Right lobe of liver (tissue), 6 donors: ENCODE results near the gene ITSN1. TPM values are rescaled to one million over a fixed set of nuclear protein-coding genes. Genes with fewer than 3 reads are reported as not detected.

ENCODE experiments used
- ATAC-seq, 4 donors: fragments of 200-7000 bp; cut with Tn5 transposase; one replicate each; pipeline ENCODE4 v1.9.1; 2020; ENCODE audit warnings: mild to moderate bottlenecking in 4 of 4, moderate library complexity in 4 of 4
- DNase-seq, 3 donors: peaks; one replicate each; pipeline ENCODE4 v3.0.0-alpha.2; 2020
- H3K27ac ChIP-seq, 3 donors: fragments of 200-600 bp; one replicate each; pipeline ENCODE4 v1.8.0; 2022
- H3K27me3 ChIP-seq, 2 donors: fragments of 200-600 bp; one replicate each; pipeline ENCODE4 v1.8.0; 2022
- H3K36me3 ChIP-seq, 4 donors: fragments of 200-600 bp; sonication (generic) in 1 of 4; one replicate each; pipeline versions ENCODE4 v1.5.1 to v1.8.0; 2017 to 2022; ENCODE audit warnings: control low read depth in 1 of 4
- H3K4me1 ChIP-seq, 4 donors: fragments of 200-600 bp; sonication (generic) in 1 of 4; one replicate each; pipeline versions ENCODE4 v1.5.1 to v1.8.0; 2017 to 2022; ENCODE audit warnings: control low read depth in 1 of 4
- H3K4me3 ChIP-seq, 3 donors: fragments of 200-600 bp; one replicate each; pipeline ENCODE4 v1.8.0; 2022
- H3K9me3 ChIP-seq, 4 donors: fragments of 200-600 bp; sonication (generic) in 1 of 4; one replicate each; pipeline versions ENCODE4 v1.5.1 to v1.8.0; 2017 to 2022; ENCODE audit warnings: control low read depth in 1 of 4
- POLR2A ChIP-seq: fragments of 450-650 bp; IDR thresholded peaks from one replicate; pipeline ENCODE4 v1.6.1; 2017; ENCODE audit warnings: antibody characterized with exemption, mild to moderate bottlenecking
- WGBS: methylation state at CpG from one replicate; pipeline ENCODE4 v1.1.6; 2018; ENCODE audit warnings: low coverage, low lambda C conversion rate; ENCODE audit not compliant: insufficient coverage; ENCODE audit errors: missing lambda C conversion rate; 5-methylcytosine and 5-hydroxymethylcytosine counted together
- intact Hi-C, 2 donors: fragments of 100-400 bp; cut with DNase I; formaldehyde crosslinking; loops; one replicate each; pipeline versions ENCODE4 v1.11.2 to v1.14.1; 2022
- total RNA-seq, 6 experiments: library from RNA; depleted of rRNA in 2 of 6; stranded (reverse); fragments of >200 nt in 2 of 6; fragmentation: NEBNext Ultra II Directional in 3 of 6; extraction: Animal tissue kit (Norgen Biotek cat#: 25700) in 3 of 6; gene quantifications; one replicate each; pipeline versions ENCODE4 v1.1.0 to v1.2.4, GENCODE V29; 2016 to 2023
- TF ChIP-seq, protein P1 (sequence below), 4 donors: fragments of 200-600 bp in 3 of 4; fragments of 450-650 bp in 1 of 4; IDR thresholded peaks; one replicate each; pipeline versions ENCODE4 v1.5.1 to v1.8.0; 2016 to 2022; ENCODE audit warnings: antibody characterized with exemption in 4 of 4, mild to moderate bottlenecking in 2 of 4
- donor health status: DM: no; HTN: yes; CAD: no.
- donor health status: DM: no; HTN: no; CAD: no.
- donor health status: DM: no; HTN: no; CAD: no.
- donor health status: DM: no; HTN: yes; CAD: no.
- donor health status: DM: no; HTN: yes; CAD: no.

ITSN1 gene
- total RNA-seq, 6 experiments from 2014 or later, result 27.8 to 63.1 (median 33.8) TPM

DNA sequence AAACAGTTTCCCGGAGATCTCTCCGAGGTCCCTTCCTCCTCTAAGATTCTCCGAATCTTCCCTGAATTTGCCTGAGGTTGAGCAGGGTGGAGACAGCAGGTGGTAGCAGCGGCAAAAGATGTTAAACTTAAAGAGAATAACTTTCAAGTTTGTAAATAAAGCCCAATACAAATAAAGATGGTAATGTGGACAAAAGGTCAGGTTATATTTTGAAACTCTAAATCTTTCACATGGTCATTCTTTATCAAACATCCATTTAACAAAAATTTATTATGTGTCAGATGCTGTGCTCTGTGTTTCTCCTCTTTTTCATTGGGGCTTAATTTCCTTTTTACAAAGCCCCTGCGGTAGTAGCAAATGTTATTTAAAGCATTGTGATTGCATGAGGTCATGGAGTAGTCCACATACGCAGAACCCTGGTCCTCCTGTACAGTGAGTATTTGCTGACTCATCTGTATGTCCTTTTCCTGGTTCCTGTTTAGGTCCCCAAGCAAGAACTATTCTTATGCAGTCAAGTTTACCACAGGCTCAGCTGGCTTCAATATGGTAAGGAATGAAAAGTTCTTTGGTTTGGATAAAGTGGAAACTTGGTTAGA lies 119.2 kb downstream of the ITSN1 start:
- Histone ChIP-seq H3K4me3 (peak overlapping the region in 2 of 3 donors; percentile 5), H3K27me3 (no peaks in the 10 kb centered on the region), H3K4me1 (peaks cover 0 to 37% (median 15%) of the 10 kb centered on the region in 4 donors), H3K9me3 (no peaks in the 10 kb centered on the region), H3K36me3 (peaks cover 0 to 10% (median 4%) of the 10 kb centered on the region in 4 donors), H3K27ac (peak overlapping the region; percentile 64 to 78 (median 75))
- TF ChIP-seq POLR2A, result no peak
- TF ChIP-seq, protein P1, sequence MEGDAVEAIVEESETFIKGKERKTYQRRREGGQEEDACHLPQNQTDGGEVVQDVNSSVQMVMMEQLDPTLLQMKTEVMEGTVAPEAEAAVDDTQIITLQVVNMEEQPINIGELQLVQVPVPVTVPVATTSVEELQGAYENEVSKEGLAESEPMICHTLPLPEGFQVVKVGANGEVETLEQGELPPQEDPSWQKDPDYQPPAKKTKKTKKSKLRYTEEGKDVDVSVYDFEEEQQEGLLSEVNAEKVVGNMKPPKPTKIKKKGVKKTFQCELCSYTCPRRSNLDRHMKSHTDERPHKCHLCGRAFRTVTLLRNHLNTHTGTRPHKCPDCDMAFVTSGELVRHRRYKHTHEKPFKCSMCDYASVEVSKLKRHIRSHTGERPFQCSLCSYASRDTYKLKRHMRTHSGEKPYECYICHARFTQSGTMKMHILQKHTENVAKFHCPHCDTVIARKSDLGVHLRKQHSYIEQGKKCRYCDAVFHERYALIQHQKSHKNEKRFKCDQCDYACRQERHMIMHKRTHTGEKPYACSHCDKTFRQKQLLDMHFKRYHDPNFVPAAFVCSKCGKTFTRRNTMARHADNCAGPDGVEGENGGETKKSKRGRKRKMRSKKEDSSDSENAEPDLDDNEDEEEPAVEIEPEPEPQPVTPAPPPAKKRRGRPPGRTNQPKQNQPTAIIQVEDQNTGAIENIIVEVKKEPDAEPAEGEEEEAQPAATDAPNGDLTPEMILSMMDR (IDR thresholded peaks at IDR 0.05), result peak in 1 of 4 donors; percentile 7
- DNase-seq (no peak), ATAC-seq (peak; percentile 74 to 91 (median 86))
- 19% methylated on average over 6 of the region's 6 CpGs for WGBS
- intact Hi-C loops, result no loop called here

DNA sequence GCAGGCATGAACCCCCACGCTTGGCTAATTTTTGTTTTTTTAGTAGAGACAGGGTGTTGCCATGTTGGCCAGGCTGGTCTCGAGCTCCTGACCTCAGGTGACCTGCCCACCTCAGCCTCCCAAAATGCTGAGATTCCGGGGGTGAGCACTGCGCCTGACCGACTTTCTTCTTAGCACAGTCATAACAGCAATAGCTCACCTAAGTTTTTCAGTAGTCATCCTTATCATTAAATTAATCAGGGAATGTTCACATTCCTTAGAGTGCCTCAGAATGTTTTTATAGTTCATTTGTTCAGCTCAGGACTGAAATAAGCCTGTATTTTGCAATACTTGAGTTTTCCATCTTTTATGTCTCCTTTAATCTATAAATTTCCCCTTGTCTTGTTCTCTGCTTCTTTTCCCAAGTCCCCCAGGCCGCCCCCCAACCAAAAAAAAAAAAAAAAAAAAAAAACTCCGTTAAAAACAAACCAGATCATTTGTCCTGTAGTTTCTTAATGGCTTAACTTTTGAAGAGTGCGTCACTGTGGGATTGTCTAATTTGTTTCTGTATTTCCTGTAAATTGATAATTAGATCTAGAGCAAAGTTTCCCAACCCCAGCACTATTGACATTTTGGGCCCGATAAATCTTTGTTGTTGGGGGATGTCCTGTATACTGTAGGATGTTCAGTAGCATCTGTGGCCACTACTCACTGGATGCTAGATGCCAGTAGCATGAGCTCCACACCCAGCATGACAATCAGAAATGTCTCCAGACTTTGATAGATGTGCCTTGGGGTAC lies 120.7 kb downstream of the ITSN1 start:
- peak overlapping the region; percentile 64 to 78 (median 75) for H3K27ac ChIP-seq
- intact Hi-C loops, result no loop called here
- peaks cover 0 to 10% (median 4%) of the 10 kb centered on the region in 4 donors for H3K36me3 ChIP-seq
- H3K27me3 ChIP-seq, result no peaks in the 10 kb centered on the region
- no peak for TF ChIP-seq POLR2A
- TF ChIP-seq, protein P1 (IDR thresholded peaks at IDR 0.05), result no peak
- ATAC-seq (peak; percentile 42 to 69 (median 63)), DNase-seq (no peak)
- 68% methylated on average over 8 of the region's 9 CpGs for WGBS
- no peak overlapping the region for H3K4me3 ChIP-seq
- peaks cover 0 to 37% (median 14%) of the 10 kb centered on the region in 4 donors for H3K4me1 ChIP-seq
- no peaks in the 10 kb centered on the region for H3K9me3 ChIP-seq

DNA sequence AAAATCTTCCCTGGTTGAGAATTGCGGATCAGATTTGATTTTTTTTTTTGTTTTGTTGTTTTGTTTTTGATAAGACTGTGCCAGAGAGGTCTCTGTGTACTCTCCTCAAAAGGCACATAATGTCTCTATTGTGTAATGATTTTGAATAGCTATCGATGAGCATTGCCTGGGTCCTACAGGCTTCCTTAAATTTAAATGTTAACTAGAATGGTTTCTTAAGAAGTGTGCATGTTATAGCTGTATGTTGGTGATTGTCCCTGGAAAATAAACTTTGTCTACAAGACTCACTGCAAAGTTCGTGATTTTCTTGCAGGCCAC lies 121.2 kb downstream of the ITSN1 start:
- Histone ChIP-seq H3K9me3 (no peaks in the 10 kb centered on the region), H3K36me3 (peaks cover 0 to 10% (median 4%) of the 10 kb centered on the region in 4 donors), H3K4me3 (no peak overlapping the region), H3K27ac (peak overlapping the region in 2 of 3 donors; percentile 64 to 78), H3K4me1 (peaks cover 0 to 37% (median 14%) of the 10 kb centered on the region in 4 donors), H3K27me3 (no peaks in the 10 kb centered on the region)
- ATAC-seq, result peak; percentile 21 to 74 (median 54)
- intact Hi-C loops, result no loop called here
- 25% methylated on average over 3 of the region's 3 CpGs for WGBS
- DNase-seq, result no peak
- TF ChIP-seq POLR2A, result no peak
- TF ChIP-seq, protein P1 (IDR thresholded peaks at IDR 0.05), result no peak

DNA sequence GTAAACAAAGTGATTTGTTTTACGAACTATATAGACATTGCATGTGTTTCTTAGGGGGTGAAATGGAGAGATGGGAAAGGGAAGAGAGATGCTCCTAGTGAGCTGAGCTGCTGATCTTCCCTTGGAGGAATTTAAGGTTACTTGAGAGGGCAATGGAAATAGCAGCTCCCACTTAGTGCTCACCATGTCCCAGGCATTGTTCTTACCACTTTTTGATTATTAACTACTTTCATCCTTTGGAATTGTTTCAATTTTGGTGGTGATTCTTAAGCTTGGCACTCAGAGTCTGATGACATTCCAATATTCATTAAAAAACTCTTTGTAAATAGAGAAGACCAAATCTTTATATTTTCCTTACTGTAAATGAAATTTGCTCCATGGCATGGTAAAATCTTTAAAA lies 124.9 kb downstream of the ITSN1 start:
- Histone ChIP-seq H3K9me3 (no peaks in the 10 kb centered on the region), H3K27ac (no peak overlapping the region), H3K36me3 (peaks cover 0 to 35% (median 16%) of the 10 kb centered on the region in 4 donors), H3K4me1 (peaks cover 0 to 16% (median 4%) of the 10 kb centered on the region in 4 donors), H3K27me3 (no peaks in the 10 kb centered on the region), H3K4me3 (no peak overlapping the region)
- TF ChIP-seq POLR2A, result no peak
- TF ChIP-seq, protein P1 (IDR thresholded peaks at IDR 0.05), result no peak
- intact Hi-C loops, result no loop called here
- 100% methylated on average over 1 of the region's 1 CpG for WGBS
- DNase-seq (no peak), ATAC-seq (no peak)
